GM21737 (cell line): ENCODE data around the gene SCIN.
"Not testable (repeated sequence)": the region's sequence is repeated elsewhere in the genome, so short reads cannot be mapped to it uniquely, and the experiment has no call there.

ENCODE experiments used
- ATAC-seq: cut with Tn5 transposase; IDR thresholded peaks from one replicate; pipeline ENCODE4 v1.9.1; 2021; ENCODE audit warnings: mild to moderate bottlenecking, moderate library complexity; ENCODE audit not compliant: unreplicated experiment

SCIN gene

DNA sequence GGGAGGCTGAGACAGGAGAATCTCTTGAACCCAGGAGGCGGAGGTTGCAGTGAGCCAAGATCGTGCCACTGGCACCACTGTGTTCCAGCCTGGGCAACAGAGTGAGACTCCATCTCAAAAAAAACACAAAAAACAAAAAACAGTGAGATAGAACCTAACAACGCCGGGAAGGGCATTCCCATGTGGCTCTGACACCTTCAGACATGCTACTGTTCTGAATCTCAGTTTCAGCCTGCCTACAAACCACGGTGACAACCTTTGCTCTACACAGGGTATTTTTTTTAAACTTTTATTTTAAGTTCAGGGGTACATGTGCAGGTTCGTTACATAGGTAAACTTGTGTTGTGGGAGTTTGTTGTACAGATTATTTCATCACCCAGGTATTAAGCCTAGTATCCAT lies 74.7 kb downstream of the SCIN start:
- ATAC-seq: not testable (repeated sequence)

DNA sequence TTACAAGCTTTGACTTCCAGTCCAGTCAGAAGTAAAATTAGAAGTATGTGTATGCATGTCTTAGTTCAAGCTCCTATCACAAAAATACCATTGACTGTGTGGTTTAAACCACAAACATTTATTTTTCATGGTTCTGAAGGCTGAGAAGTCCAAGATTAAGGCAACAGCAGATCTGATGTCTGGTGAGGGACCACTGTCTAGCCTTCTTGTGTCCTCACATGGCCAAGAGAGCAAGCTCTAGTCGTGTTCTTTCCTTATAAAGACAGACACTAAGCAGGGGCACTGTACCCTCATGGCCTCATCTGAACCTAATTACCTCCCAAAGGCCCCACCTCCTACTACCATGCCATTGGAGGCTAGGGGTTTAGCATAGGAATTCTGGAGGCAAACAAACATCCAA lies 75.6 kb downstream of the SCIN start:
- ATAC-seq: no peak

DNA sequence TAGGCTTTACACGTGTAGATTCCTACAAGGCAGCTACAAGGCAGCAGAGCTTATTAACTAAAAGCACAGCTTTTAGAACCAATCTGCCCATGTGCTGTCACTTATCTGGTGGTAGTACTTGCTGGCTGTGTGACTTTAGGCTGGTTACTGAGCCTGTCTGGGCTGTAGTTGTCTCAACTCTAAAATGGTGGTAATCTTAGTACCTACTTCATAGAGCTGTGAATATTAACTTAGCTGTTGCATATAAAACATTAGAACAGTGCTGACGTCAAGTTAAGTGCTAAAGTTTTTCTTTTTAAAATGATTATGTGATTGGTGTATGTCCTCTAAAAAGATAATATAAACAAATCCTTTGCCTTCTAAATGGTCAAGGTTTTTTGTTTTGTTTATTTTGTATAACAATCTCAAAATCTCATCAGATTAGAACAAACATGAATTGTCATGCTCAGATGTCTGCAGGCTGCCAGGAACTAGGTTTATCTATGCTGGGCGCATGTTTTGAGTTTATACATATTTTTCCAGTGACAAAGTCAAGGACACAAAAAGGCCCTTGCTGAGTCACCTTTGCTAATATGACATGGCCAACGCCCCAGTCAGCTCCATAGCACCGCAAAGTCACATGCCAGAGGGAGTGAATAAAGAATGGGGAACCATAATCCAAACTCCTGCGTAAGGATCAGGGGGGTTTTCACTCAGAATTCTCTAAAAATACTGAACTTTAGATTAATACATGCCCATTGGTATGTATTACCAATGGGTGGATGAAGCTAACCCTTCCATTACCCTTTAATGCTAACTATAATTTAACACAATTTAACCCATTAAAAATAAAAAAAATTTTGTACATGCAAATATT lies 77.1 kb downstream of the SCIN start:
- ATAC-seq: no peak

DNA sequence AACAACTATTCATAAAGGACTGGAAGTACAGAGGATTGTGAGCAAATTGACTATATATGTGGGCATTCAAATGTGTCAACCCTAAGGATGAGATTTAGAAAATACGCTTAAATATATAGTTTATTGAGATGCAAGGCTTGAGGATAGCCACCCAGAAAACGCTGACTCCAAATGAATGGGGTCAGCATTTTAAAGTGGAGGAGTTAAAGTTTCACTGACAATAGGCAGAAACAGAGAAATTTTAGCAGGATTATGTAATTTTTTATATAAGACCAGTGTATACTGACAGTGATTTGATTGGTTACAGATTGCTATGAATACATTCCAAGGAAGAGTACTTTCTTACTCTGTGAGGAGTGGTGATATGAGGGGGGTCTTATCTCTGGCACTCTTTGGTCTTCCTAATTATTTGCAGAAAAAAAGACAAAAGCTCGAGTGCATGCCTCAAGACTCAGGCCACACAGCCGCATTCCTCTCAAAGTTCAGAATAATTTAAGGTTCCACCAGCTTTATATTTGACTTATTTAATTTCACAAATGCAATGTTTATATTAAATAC lies 78.3 kb downstream of the SCIN start:
- no peak for ATAC-seq

DNA sequence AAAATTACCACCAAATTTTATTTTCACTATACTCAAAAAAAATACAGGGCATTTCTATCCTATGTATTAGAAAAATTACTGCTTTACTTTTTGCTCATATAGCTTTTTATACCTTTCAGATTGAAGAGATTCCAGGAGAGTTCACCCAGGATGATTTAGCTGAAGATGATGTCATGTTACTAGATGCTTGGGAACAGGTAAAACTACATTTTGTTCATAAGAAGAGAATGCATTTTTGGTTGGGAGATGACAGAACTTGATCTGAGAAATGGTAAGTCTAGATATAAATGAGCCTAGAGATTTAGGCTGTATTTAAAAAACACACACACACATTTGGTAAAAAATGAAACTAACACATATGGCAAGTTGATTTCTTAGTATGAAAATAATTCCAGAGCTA lies 78.8 kb downstream of the SCIN start:
- no peak for ATAC-seq

DNA sequence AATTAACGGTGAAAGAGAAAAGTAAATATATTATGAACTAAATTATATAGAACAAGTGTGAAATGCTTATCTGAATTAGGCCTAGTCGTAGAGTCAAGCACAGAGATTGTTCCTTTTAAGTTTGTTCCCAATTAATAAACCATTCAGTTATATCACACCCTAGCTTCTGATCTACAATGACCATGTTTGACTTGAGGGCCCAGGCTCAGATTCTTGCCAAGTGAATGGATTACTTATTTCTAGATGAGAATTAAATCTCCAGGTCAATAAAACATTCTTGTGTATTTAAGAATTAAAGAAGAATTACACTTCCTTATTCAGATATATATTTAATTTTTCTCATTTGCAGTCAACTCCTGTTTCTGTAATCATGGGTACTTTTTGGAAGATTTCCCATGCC lies 79.6 kb downstream of the SCIN start:
- no peak for ATAC-seq

DNA sequence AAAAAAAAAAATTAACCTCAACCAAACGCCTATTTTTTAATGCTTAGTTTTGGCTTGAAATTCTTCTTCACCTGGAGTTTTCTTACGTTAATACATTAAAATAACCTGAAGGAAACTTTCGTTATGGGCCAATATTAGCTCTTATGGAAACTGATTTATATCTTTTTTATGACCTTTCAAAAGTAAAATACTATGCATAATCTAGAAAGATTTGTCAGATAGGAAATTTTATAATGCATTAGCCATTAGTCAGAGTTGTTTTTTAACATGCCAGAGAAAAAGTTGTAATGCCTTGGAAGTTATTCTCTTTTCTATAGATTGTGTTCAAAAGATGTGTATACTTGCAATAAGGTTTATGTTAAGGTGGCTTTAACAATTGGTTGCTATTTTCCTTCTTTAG lies 82.6 kb downstream of the SCIN start:
- ATAC-seq: no peak

DNA sequence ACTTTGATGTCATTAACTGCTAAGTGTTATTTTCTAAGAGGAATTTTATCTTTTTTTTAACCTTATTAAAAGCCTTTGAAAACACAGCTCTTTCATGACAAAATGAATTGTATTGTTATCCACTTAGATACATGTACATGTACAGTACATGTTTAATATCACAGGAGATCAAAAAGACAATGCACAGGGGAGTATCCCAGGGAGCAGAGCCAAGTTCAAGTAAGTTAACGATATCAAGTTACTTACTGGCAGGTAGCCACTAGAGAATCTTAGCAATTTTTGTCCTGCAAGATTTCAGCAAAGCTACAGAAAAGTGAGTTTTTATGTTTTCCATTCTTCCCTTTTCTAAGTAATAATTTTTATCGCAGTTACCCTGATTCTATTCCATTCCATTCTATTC lies 83.0 kb downstream of the SCIN start:
- ATAC-seq: no peak

DNA sequence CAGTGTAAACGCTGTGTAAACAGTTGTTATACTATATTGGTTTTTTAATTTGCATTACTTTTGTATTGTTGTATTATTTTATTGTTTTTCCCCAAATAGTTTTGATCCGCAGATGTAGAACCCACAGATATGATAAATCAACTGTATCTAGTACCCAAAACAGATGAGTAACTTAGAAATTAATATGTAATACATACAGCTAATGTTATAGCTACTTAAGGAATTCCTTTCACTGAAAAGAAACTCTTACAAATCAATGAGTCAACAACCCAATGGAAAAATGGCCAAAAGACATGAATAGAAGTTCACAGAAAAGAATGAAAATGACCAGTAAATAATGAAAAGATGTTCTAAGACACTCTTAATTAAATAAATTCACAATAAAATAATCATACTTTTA lies 84.6 kb downstream of the SCIN start:
- no peak for ATAC-seq

DNA sequence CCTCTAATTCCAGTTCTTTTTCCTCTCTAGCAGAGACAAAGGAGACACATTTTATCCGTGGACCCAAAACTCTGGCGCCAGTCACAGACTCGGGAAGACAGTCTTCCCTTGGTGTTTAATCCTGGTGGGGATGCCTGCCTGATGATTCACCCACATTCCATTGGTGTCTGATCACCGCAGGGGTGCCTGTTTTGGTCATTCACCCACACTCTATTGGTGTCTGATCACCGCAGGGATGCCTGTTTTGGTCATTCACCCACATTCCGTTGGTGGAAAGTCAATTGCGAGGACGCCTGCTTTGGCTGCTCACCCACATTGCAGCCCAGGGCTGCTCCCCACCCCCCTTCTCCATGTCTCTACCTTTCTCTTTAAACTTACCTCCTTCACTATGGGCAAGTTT lies 89.9 kb downstream of the SCIN start:
- not testable (repeated sequence) for ATAC-seq

DNA sequence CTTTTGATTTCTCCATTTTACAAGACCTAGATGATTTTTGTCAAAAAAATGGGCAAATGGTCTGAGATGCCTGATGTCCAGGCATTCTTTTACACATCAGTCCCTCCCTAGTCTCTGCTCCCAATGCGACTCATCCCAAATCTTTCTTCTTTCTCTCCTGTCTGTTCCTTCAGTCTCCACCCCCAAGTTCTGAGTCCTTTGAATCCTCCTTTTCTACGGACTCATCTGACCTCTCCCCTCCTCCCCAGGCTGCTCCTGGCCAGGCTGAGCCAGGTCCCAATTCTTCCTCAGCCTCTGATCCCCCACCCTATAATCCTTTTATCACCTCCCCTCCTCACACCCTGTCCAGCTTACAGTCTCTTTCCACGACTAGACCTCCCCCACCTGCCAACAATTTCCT lies 90.5 kb downstream of the SCIN start:
- not testable (repeated sequence) for ATAC-seq

DNA sequence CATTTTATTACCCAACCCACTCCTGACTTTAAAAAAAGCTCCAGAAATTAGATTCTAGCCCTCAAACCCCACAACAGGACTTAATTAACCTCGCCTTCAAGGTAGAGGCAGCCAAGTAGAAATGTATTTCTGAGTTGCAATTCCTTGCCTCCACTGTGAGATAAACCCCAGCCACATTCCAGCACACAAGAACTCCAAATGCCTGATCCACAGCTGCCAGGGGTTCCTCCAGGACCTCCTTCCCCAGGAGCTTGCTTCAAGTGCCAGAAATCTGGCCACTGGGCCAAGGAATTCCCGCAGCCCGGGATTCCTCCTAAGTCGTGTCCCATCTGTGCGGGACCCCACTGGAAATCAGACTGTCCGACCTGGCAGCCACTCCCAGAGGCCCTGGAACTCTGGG lies 91.1 kb downstream of the SCIN start:
- ATAC-seq: no peak

DNA sequence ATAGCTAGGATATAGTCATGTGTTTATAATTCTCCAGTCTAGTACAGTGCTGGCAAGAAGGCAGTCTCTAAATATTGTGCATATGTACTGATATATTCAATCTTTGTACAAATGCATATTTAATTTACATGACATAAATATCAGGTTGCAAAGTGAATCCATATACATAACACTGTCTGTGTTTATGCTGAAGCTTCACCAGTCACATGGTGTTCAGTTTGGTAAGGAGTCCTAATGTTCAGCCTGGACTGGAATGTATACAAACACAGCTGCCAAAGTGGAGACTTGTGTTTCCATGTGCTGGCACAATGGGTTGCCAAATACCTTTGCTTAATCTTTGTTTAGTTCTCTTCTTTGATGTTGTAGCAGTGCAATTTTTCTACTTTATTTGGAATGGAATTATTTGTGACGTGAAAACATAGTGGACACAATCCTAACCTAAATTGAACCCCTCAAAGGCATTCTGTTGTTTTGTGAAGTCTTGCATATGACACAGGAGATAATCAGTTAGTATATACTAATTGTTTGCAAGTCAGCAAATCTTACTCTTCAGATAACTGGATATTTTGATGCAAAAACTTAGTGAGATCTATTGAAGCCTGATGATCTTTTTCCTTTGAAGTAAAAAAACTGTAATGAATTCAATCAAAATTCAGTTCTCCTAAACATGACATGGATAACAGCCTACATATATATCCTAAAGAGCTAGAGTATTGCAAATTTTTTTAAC lies 99.6 kb downstream of the SCIN start:
- no peak for ATAC-seq

DNA sequence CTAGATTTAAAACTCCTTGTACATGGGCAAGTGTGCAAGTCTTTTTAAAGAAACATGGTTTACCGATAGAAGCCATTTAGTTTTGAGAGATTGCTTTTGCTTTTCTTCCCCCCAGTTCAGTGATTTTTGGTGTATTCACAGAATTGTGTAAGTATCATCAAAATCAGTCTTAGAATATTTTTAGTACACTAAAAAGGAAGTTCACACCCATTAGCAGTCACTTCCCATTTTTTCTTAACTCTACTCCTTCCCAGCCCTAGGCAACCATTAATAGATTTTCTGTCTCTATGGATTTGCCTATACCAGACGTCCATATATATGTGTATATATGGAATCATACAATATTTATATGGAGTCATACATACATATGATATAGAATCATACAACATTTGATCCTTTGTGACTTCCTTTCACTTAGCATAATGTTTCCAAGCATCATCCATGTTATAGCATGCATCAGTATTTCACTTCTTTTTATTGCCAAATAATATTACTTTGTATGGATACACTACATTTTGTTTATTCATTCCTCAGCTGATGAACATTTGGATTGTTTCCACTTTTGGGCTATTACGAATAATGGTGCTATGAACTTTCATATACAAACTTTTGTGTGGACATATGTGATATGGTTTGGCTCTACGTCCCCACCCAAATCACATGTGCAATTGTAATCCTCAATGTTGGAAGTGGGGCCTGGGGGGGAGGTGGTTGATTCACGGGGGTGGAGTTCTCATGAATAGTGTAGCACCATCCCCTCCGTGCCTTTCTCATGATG lies 100.4 kb downstream of the SCIN start:
- ATAC-seq: no peak

DNA sequence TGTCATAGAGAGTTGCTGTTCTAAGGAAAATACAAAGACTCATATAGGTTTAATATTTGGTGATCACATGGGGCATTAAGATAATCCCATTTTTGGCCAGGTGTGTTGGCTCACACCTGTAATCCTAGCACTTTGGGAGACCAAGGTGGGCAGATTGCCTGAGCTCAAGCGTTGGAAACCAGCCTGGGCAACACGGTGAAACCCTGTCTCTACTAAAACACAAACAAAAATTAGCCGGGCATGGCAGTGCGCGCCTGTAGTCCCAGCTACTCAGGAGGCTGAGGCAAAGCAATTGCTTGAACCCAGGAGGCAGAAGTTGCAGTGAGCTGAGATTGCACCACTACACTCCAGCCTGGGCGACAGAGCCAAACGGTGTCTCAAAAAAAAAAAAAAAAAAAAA lies 102.9 kb downstream of the SCIN start:
- not testable (repeated sequence) for ATAC-seq

DNA sequence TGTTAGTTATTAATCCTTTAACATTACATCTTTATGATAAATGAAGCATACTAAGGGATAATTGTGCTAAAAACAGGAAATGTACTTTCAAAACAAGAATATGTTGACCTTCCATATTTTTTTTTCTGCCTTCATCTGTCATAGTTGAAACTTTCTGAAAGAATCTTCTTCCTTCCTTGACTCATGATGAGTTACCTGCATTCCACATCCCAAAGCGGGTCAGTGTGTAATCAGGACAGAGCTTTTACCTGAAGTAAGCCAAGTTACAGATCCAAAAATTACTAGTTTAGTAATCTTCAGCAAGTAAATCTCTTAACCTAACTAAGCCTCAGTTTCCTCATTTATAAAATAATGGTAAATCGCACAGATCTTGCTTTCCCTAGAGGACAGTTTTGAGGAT lies 103.5 kb downstream of the SCIN start:
- ATAC-seq: no peak

DNA sequence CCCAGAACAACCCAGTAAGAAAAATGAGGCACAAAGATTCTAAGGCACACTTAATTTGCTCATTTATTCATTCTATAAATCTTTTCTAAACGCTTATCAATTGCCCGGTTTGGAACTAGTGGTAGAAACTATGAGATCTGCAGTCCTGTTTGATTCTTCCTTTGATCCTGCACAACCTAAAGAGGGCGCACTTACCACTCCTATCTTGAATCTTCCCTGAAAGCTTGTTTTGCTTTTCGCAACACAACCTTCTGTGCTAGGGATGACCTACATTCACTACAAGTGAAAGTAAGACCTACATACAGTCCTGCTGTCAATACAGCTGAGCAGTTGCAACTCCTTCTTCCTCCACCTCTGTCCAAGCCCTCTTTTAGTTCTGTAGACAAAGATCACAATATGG lies 104.3 kb downstream of the SCIN start:
- no peak for ATAC-seq

DNA sequence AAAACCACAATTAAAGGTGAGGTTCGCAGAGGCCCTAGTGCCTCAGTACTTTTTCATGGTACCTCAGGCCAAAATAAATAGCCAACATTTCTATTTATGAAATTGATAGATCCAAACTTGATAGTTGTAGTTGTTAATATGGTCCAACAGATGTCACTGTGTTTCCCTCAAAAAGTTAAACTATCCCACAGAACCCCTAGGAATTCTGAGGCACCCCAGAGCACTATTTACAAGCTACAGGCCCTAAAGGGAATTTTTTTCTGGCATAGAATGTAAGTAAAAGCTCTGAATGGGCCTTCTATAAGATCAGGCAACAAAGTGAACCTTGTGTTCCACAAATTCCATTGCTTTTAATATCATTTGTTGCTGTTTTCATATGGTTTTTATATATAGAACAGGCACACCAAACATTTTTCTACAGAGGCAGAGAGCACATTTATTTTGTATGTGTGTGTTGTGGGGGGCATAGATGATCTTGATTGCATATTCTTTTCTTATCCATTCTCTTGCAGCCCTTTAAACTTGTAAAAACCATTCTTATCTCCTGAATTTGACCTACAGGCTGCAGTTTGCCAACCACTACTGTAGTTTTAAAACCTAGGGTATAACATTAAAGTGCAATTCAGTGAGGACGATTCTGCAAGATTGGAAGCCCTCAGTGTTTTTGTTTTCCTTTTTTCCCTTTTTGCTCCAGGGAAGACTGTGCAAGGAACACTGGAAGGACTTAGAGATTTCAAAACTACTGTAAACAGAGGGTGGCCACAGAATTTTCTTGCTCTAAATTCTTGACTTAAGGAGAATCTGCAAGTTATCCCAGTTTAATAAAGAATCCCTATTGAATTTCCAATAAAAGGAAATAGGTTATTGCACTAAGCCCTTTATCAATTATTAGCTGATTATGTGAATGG lies 113.4 kb downstream of the SCIN start:
- no peak for ATAC-seq

DNA sequence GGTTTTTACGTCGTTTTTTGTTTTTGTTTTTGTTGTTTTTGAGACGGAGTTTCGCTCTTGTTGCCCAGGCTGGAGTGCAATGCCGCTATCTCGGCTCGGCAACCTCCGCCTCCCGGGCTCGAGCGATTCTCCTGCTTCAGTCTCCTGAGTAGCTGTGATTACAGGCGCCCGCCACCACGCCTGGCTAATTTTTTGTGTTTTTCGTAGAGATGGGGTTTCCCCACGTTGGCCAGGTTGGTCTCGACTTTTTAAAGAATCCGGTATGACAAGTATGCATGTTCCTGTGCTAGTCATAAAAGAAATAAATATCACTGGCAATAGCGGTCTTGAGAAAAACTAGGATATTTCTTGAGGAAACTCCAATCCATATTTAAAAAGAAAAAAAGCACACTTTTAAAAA lies 114.2 kb downstream of the SCIN start:
- no peak for ATAC-seq

DNA sequence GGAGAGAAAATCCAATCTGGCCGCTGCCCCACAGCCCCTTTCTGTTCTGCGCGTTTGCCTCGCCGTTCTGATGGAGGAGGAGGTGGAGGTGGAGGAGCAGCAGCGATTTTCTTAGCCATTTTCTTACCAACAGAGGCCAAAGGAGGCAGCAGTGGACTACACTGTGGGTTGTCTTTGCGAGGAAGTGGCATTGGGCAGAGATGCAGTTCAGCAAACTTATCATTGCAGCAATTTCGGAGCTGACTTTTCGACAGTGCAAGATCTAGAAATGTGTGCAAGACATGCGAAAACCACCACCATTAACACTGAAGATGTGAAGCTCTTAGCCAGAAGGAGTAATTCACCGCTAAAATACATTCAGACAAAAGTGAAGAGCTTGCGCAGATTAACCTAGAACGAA lies 115.0 kb downstream of the SCIN start:
- ATAC-seq: no peak
